ENCODE results near the gene RFX4.

- TF ChIP-seq CTCF (conservative IDR thresholded peaks at IDR 0.05) (no peak), ZFX (IDR thresholded peaks at IDR 0.05) (no peak)
These were observed 87.3 kb downstream of the RFX4 start for GRCh38 chr12:106670131-106670530.

Measured in C4-2B (cell line).